ENCODE data around the gene ALG12. TPM values are rescaled to one million over a fixed set of nuclear protein-coding genes. Genes with fewer than 3 reads are reported as not detected.

The ALG12 gene
- total RNA-seq, 1 experiment from 2014 or later: 16.6 TPM

DNA sequence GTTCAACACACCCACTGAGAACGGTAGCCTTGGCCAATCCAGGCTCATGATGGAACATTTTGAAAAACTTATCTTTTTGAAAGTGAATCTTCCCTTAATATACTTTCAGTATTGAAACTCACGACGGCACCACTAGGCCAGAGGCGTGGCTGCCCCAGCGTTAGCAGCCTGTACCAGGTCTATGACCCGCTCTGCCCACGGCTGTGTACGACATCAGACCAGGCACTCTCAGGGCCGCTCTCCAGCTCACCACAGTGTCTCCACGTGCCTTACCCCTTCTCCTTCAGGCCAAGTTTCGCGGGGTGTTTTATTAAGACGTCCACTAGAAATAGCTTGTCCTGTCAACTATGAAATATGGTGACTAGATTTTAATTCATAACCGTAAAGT is 31.2 kb downstream of the ALG12 start:
- DNase-seq (ENCODE audit: low read depth, low spot score) (no peak), ATAC-seq (no peak)
- Histone ChIP-seq H3K9me2 (ENCODE audit: insufficient read depth) (no peaks in the 10 kb centered on the region), H3K79me2 (ENCODE audit: insufficient read depth, low read length) (peaks cover 49% of the 10 kb centered on the region), H3K4me1 (ENCODE audit: control insufficient read depth in 1 of 2, insufficient read depth in 2 of 2, low read length in 2 of 2) (no peaks in the 10 kb centered on the region), H2AFZ (ENCODE audit: low read depth, low read length, poor library complexity, severe bottlenecking) (no peak overlapping the region), H3K4me2 (ENCODE audit: low read length) (no peak overlapping the region), H3K4me3 (replicated peaks in 1 of 2; ENCODE audit: low read depth in 1 of 2, low read length in 2 of 2) (no peak overlapping the region), H3K36me3 (ENCODE audit: control insufficient read depth in 1 of 2, insufficient read depth in 2 of 2, low read length in 2 of 2) (peaks cover 18 to 60% of the 10 kb centered on the region in 2 experiments), H4K20me1 (ENCODE audit: insufficient read depth) (no peaks in the 10 kb centered on the region), H3K27me3 (ENCODE audit: insufficient read depth, low read length) (no peaks in the 10 kb centered on the region), H3K27ac (ENCODE audit: low read depth, low read length) (no peak overlapping the region), H3K9ac (ENCODE audit: low read length) (no peak overlapping the region), H3K9me3 (ENCODE audit: control insufficient read depth in 1 of 2, insufficient read depth in 1 of 2, low read depth in 1 of 2, low read length in 2 of 2) (peaks cover 0 to 12% of the 10 kb centered on the region in 2 experiments; a peak in 3 of 4 replicates)
- ChIA-PET POLR2A (no interaction called here), CTCF (no interaction called here), RAD21 (ENCODE audit: low non-redundant PET in 1 of 2, low total read pairs in 2 of 2, uncharacterized antibody in 2 of 2, unreplicated experiment in 2 of 2) (no interaction called here)
- TF ChIP-seq FOSL1 (IDR thresholded peaks at IDR 0.05; ENCODE audit: low read depth) (no peak), EGR1 (IDR thresholded peaks at IDR 0.05; ENCODE audit: low read depth) (no peak), JUND (IDR thresholded peaks at IDR 0.05) (no peak), POLR2AphosphoS5 (IDR thresholded peaks at IDR 0.05; ENCODE audit: low read depth, low read length) (no peak), EZH2 (IDR thresholded peaks at IDR 0.05) (no peak), EZH2phosphoT487 (IDR thresholded peaks at IDR 0.05; ENCODE audit: borderline replicate concordance) (no peak), RAD21 (IDR thresholded peaks at IDR 0.05; ENCODE audit: low read depth) (no peak), YY1 (IDR thresholded peaks at IDR 0.05; ENCODE audit: extremely low read depth, insufficient replicate concordance, low read depth, low read length) (no peak), POLR2A (IDR thresholded peaks at IDR 0.05; ENCODE audit: borderline replicate concordance, extremely low read depth, insufficient read depth, insufficient read length) (no peak), SP1 (IDR thresholded peaks at IDR 0.05; ENCODE audit: low read depth) (no peak), ZNF274 (IDR thresholded peaks at IDR 0.05; ENCODE audit: low read depth, low read length) (no peak), SRF (IDR thresholded peaks at IDR 0.05; ENCODE audit: low read depth) (no peak)
- TF ChIP-seq, protein P1, sequence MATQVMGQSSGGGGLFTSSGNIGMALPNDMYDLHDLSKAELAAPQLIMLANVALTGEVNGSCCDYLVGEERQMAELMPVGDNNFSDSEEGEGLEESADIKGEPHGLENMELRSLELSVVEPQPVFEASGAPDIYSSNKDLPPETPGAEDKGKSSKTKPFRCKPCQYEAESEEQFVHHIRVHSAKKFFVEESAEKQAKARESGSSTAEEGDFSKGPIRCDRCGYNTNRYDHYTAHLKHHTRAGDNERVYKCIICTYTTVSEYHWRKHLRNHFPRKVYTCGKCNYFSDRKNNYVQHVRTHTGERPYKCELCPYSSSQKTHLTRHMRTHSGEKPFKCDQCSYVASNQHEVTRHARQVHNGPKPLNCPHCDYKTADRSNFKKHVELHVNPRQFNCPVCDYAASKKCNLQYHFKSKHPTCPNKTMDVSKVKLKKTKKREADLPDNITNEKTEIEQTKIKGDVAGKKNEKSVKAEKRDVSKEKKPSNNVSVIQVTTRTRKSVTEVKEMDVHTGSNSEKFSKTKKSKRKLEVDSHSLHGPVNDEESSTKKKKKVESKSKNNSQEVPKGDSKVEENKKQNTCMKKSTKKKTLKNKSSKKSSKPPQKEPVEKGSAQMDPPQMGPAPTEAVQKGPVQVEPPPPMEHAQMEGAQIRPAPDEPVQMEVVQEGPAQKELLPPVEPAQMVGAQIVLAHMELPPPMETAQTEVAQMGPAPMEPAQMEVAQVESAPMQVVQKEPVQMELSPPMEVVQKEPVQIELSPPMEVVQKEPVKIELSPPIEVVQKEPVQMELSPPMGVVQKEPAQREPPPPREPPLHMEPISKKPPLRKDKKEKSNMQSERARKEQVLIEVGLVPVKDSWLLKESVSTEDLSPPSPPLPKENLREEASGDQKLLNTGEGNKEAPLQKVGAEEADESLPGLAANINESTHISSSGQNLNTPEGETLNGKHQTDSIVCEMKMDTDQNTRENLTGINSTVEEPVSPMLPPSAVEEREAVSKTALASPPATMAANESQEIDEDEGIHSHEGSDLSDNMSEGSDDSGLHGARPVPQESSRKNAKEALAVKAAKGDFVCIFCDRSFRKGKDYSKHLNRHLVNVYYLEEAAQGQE (IDR thresholded peaks at IDR 0.05; ENCODE audit: low read depth): no peak
- TF ChIP-seq, protein P2, sequence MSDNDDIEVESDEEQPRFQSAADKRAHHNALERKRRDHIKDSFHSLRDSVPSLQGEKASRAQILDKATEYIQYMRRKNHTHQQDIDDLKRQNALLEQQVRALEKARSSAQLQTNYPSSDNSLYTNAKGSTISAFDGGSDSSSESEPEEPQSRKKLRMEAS (IDR thresholded peaks at IDR 0.05): no peak
- TF ChIP-seq, protein P3, sequence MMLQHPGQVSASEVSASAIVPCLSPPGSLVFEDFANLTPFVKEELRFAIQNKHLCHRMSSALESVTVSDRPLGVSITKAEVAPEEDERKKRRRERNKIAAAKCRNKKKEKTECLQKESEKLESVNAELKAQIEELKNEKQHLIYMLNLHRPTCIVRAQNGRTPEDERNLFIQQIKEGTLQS (IDR thresholded peaks at IDR 0.05): no peak
- TF ChIP-seq, protein P4, sequence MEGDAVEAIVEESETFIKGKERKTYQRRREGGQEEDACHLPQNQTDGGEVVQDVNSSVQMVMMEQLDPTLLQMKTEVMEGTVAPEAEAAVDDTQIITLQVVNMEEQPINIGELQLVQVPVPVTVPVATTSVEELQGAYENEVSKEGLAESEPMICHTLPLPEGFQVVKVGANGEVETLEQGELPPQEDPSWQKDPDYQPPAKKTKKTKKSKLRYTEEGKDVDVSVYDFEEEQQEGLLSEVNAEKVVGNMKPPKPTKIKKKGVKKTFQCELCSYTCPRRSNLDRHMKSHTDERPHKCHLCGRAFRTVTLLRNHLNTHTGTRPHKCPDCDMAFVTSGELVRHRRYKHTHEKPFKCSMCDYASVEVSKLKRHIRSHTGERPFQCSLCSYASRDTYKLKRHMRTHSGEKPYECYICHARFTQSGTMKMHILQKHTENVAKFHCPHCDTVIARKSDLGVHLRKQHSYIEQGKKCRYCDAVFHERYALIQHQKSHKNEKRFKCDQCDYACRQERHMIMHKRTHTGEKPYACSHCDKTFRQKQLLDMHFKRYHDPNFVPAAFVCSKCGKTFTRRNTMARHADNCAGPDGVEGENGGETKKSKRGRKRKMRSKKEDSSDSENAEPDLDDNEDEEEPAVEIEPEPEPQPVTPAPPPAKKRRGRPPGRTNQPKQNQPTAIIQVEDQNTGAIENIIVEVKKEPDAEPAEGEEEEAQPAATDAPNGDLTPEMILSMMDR (IDR thresholded peaks at IDR 0.05 in 2 of 3, conservative IDR thresholded peaks at IDR 0.05 in 1 of 3; ENCODE audit: borderline replicate concordance in 1 of 3, insufficient read depth in 1 of 3, low read depth in 2 of 3, low read length in 2 of 3): no peak
- BruUV-seq (replicated peaks): no TSS peak
- intact Hi-C loops (cut with micrococcal nuclease): no loop called here
